Activated CD8-positive, alpha-beta T cell treated with anti-CD3 and anti-CD28 coated beads for 36 hours (primary cell): ENCODE measurements around the gene LRRC45. TPM values are rescaled to one million over a fixed set of nuclear protein-coding genes. Genes with fewer than 3 reads are reported as not detected.

ENCODE experiments used
- ATAC-seq: fragments of 200-7000 bp; cut with Tn5 transposase; one replicate; pipeline ENCODE4 v1.10.0; 2021; ENCODE audit warnings: mild to moderate bottlenecking, moderate library complexity
- CTCF ChIA-PET: fragments of 350-600 bp; sonication (Branson Sonifier 250); formaldehyde crosslinking; loops from one replicate; lab custom pipeline; 2021; ENCODE audit warnings: antibody characterized with exemption; lab: Charles Lee
- POLR2A ChIA-PET: fragments of 350-600 bp; sonication (Branson Sonifier 250); formaldehyde crosslinking; loops from one replicate; lab custom pipeline; 2021; ENCODE audit warnings: antibody characterized with exemption; lab: Charles Lee
- DNase-seq: peaks from one replicate; pipeline ENCODE4 v3.0.0-alpha.2; 2020
- H3K27ac Mint-ChIP-seq: one replicate; pipeline ENCODE4 v1.8.0; 2021; ENCODE audit warnings: mild to moderate bottlenecking, mixed read lengths
- H3K27me3 Mint-ChIP-seq: one replicate; pipeline ENCODE4 v1.8.0; 2021; ENCODE audit warnings: mixed read lengths
- H3K36me3 Mint-ChIP-seq: one replicate; pipeline ENCODE4 v1.8.0; 2021; ENCODE audit warnings: low read depth, mixed read lengths
- H3K4me1 Mint-ChIP-seq: one replicate; pipeline ENCODE4 v1.8.0; 2021; ENCODE audit warnings: low read depth, mixed read lengths
- H3K4me3 Mint-ChIP-seq: one replicate; pipeline ENCODE4 v1.8.0; 2021; ENCODE audit warnings: mild to moderate bottlenecking, moderate library complexity, mixed read lengths
- H3K9me3 Mint-ChIP-seq: one replicate; pipeline ENCODE4 v1.8.0; 2021; ENCODE audit warnings: mixed read lengths
- CTCF ChIP-seq: fragments of 200-600 bp; IDR thresholded peaks from one replicate; pipeline ENCODE4 v1.8.0; 2022; ENCODE audit warnings: antibody characterized with exemption, mild to moderate bottlenecking
- intact Hi-C: fragments of 100-400 bp; cut with micrococcal nuclease; formaldehyde crosslinking; loops from one replicate; pipeline ENCODE4 v1.10.0; 2022
- total RNA-seq, 2 experiments: library from RNA; stranded (reverse); gene quantifications; one replicate each; pipeline ENCODE4 v1.2.3, GENCODE V29; 2021

Gene LRRC45
- total RNA-seq, 2 experiments from 2014 or later = 12.9 TPM

- ATAC-seq = no peak
Observed at GRCh38 chr17:81990836-81991683, 32.0 kb upstream of the LRRC45 start.

DNA sequence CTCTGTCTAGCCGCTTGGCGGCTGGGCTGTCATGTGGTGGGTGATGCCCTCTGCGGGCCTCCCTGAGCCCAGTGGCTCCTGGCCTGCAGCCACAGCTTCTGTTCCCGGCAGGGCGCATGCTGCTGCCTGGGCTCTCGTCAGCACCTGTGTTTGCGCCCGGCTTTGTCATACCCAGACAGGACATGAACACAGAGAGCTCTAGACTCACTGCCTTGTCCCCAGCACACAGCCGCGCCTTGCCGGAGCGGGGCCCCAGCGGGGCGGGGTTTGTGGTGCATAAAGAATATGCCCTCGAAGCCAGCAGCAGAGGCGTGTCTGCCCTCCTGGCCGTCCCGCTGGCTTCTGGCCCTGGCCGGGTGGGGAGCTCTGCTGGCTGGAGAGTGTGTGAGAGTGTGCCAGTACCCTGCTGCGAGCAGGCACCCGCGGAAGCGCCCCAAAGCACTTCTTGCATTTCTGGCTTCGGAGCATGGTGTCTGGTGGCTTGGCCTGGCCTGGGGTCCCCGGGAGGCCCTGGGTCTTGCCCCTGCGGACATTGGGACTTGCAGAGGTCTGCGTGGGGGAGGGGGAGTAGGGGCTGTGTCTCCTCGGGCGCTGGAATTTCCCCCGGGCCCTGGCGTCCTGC is 31.3 kb upstream of the LRRC45 start:
- ChIA-PET POLR2A (interaction anchor here (1.1 kb wide), 1 partner anchor 13 kb away, joined by 3 read pairs; no protein-coding TSS in a partner anchor), CTCF (interaction anchor here (1.0 to 1.6 kb wide), 3 partner anchors 28 to 32 kb away, joined by 3 to 6 read pairs (median 4); no protein-coding TSS in a partner anchor)
- Mint-ChIP-seq H3K36me3 (no peaks in the 10 kb centered on the region), H3K4me1 (no peaks in the 10 kb centered on the region), H3K27ac (no peak overlapping the region), H3K4me3 (no peak overlapping the region), H3K27me3 (no peaks in the 10 kb centered on the region), H3K9me3 (no peaks in the 10 kb centered on the region)
- no peak for TF ChIP-seq CTCF
- intact Hi-C loops = no loop called here
- DNase-seq (no peak), ATAC-seq (no peak)

More at GRCh38 chr17:81990836-81991683, 32.0 kb upstream of the LRRC45 start:
- no peak for TF ChIP-seq CTCF
- Mint-ChIP-seq H3K27ac (no peak overlapping the region), H3K4me1 (no peaks in the 10 kb centered on the region), H3K27me3 (no peaks in the 10 kb centered on the region), H3K9me3 (no peaks in the 10 kb centered on the region), H3K4me3 (no peak overlapping the region), H3K36me3 (no peaks in the 10 kb centered on the region)
- intact Hi-C loops = no loop called here
- DNase-seq = no peak
- CTCF ChIA-PET = interaction anchor here (1.4 to 1.6 kb wide), 2 partner anchors 29 to 31 kb away, joined by 4 to 6 read pairs; no protein-coding TSS in a partner anchor
- POLR2A ChIA-PET = interaction anchor here (1.1 kb wide), 1 partner anchor 13 kb away, joined by 3 read pairs; no protein-coding TSS in a partner anchor

DNA sequence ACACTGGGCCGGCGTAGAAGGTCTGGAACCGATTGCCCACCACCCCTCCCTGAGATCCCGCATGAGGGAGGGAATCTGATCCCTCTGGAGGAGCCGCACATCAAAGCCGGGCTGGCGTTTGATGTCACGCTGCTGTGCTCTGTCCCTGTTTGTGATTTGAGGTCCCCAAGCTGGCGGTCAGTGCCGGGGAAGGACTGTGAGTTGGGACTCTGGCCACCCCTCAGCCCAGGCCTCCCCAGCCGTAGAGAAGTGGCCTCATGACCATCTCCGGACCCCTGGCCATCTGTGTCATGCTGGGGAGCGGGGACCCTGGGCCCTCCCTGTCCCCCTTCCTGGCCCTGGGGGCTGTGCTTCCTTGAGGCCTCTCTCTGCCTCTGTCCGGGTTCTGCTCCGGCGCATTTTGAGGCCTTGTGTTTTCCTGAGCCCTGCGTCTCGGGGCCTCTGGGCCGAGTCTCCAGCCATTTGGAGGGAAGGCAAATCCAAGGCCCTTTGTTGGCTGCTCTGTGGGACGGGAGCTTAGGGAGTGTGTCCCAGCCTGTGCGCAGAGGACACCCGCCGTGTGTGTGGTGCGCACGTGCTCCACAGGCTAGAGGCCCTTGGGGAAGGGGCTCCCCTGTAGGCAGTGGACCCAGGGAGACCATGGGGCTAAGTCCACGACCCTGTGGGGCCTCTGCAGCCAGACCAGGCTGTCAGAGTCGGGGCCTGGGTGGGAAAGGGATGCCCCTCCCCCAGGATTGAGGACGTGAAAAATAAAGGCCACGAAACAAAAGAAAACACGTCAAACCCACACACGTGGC is 30.6 kb upstream of the LRRC45 start:
- H3K27ac Mint-ChIP-seq = no peak overlapping the region
- ChIA-PET POLR2A (no interaction called here), CTCF (interaction anchor here (1.0 to 1.4 kb wide), 2 partner anchors 28 to 33 kb away, joined by 3 to 4 read pairs; no protein-coding TSS in a partner anchor)
- H3K4me3 Mint-ChIP-seq = no peak overlapping the region
- no peaks in the 10 kb centered on the region for H3K4me1 Mint-ChIP-seq
- no peak for ATAC-seq
- no peak for TF ChIP-seq CTCF
- no peaks in the 10 kb centered on the region for H3K27me3 Mint-ChIP-seq
- no peaks in the 10 kb centered on the region for H3K9me3 Mint-ChIP-seq
- DNase-seq = no peak
- H3K36me3 Mint-ChIP-seq = no peaks in the 10 kb centered on the region
- intact Hi-C loops = no loop called here

GRCh38 chr17:81993729-81994592 is 29.1 kb upstream of the LRRC45 start:
- Mint-ChIP-seq H3K4me3 (no peak overlapping the region), H3K36me3 (no peaks in the 10 kb centered on the region), H3K4me1 (no peaks in the 10 kb centered on the region), H3K9me3 (no peaks in the 10 kb centered on the region), H3K27me3 (no peaks in the 10 kb centered on the region), H3K27ac (no peak overlapping the region)
- TF ChIP-seq CTCF = no peak
- ChIA-PET POLR2A (no interaction called here), CTCF (interaction anchor here (1.9 kb wide), 1 partner anchor 26 kb away, joined by 5 read pairs; no protein-coding TSS in a partner anchor)
- no peak for ATAC-seq
- DNase-seq = no peak
- intact Hi-C loops = no loop called here
